ENCODE results near the gene UHRF1. TPM values are rescaled to one million over a fixed set of nuclear protein-coding genes. Genes with fewer than 3 reads are reported as not detected.

Gene UHRF1
- total and polyA plus RNA-seq, 2 of the 4 experiments (the other 2 are of a cell fraction) = 47.4 to 57.4 TPM

GRCh38 chr19:4985551-4985991, 76.3 kb downstream of the UHRF1 start:
- CTCF ChIA-PET = interaction anchor here (0.6 kb wide), 1 partner anchor 58 kb away, joined by 7 read pairs; no protein-coding TSS in a partner anchor
- Histone ChIP-seq H4K20me1 (ENCODE audit: insufficient read depth, low read length) (peaks cover 97% of the 10 kb centered on the region), H4K8ac (ENCODE audit: low read depth in 2 of 2, low read length in 2 of 2) (no peak overlapping the region), H3K4ac (ENCODE audit: low read depth, low read length) (no peak overlapping the region), H2AK9ac (replicated peaks; ENCODE audit: low read depth, low read length, poor library complexity) (peak overlapping the region; percentile 61), H2BK120ac (ENCODE audit: low read depth, low read length) (no peak overlapping the region), H2AK5ac (ENCODE audit: low read depth, low read length) (no peak overlapping the region), H3K27ac (ENCODE audit: insufficient read depth, low read length) (no peak overlapping the region), H3K23ac (ENCODE audit: low read depth, low read length) (no peak overlapping the region), H3K14ac (replicated peaks; ENCODE audit: low read depth, low read length) (no peak overlapping the region), H3K36me3 (ENCODE audit: control insufficient read depth, insufficient read depth, low read length) (peaks cover 6% of the 10 kb centered on the region; the same call in 1 of the 2 replicates), H3K4me1 (ENCODE audit: control insufficient read depth, insufficient read depth, low read length) (peaks cover 22% of the 10 kb centered on the region), H2AFZ (replicated peaks; ENCODE audit: low read length, poor library complexity) (no peak overlapping the region), H2BK20ac (ENCODE audit: low read depth, low read length) (no peak overlapping the region), H3K18ac (ENCODE audit: low read depth, low read length) (no peak overlapping the region), H4K91ac (ENCODE audit: insufficient read depth, low read depth, low read length) (no peak overlapping the region), H3K79me1 (ENCODE audit: low read depth in 1 of 2, low read length in 2 of 2) (peaks cover 13 to 93% of the 10 kb centered on the region in 2 experiments), H4K5ac (ENCODE audit: low read depth, low read length) (no peak overlapping the region), H3K9me1 (ENCODE audit: insufficient read depth, low read length) (peaks cover 26% of the 10 kb centered on the region), H2BK5ac (ENCODE audit: low read depth, low read length, poor library complexity, severe bottlenecking) (no peak overlapping the region), H3K4me3 (ENCODE audit: insufficient read depth, low read depth, low read length) (no peak overlapping the region), H3K56ac (ENCODE audit: extremely low read depth, insufficient read depth, low read length) (no peak overlapping the region), H3K9ac (ENCODE audit: low read depth, low read length) (no peak overlapping the region), H3K9me3 (ENCODE audit: control insufficient read depth, insufficient read depth, low read length) (no peaks in the 10 kb centered on the region), H2BK15ac (ENCODE audit: low read depth, low read length) (no peak overlapping the region), H3K4me2 (ENCODE audit: low read depth, low read length) (no peak overlapping the region), H3K27me3 (ENCODE audit: control insufficient read depth, insufficient read depth, low read length) (no peaks in the 10 kb centered on the region)
- BruUV-seq (replicated peaks) = no TSS peak
- dilution Hi-C loops (cut with HindIII; ENCODE audit: low sequenced_read_pairs, unreplicated experiment) = no loop called here
- in situ Hi-C loops (cut with MboI; ENCODE audit: low sequenced_read_pairs) = no loop called here
- WGBS, 2 experiments (ENCODE audit: extremely low coverage in 2 of 2, insufficient read length in 1 of 2) = 82% methylated on average over 18 of the region's 22 CpGs; no CpG with 5 or more reads in 1 of the 2 experiments
- POLR2A ChIA-PET (ENCODE audit: unreplicated experiment) = no interaction called here
- DNase-seq (no peak), ATAC-seq (ENCODE audit: low read depth) (no peak)
- intact Hi-C loops (cut with micrococcal nuclease) = no loop called here
- TF ChIP-seq RFX5 (IDR thresholded peaks at IDR 0.05; ENCODE audit: low read depth, low read length) (no peak), USF2 (IDR thresholded peaks at IDR 0.05; ENCODE audit: low read depth, low read length) (no peak), BHLHE40 (IDR thresholded peaks at IDR 0.05; ENCODE audit: low read depth, low read length) (no peak), FOS (IDR thresholded peaks at IDR 0.05; ENCODE audit: low read depth, low read length) (no peak), RAD21 (IDR thresholded peaks at IDR 0.05; ENCODE audit: low read length) (no peak), SMC3 (IDR thresholded peaks at IDR 0.05; ENCODE audit: low read depth, low read length) (no peak), NFE2L2 (IDR thresholded peaks at IDR 0.05; ENCODE audit: low read depth, low read length) (no peak), MXI1 (IDR thresholded peaks at IDR 0.05; ENCODE audit: borderline replicate concordance, low read depth, low read length) (no peak), RCOR1 (IDR thresholded peaks at IDR 0.05; ENCODE audit: insufficient replicate concordance, low read length) (no peak), CHD1 (IDR thresholded peaks at IDR 0.05; ENCODE audit: low read depth, low read length) (no peak), CTCF (conservative IDR thresholded peaks at IDR 0.05; ENCODE audit: low read depth, low read length) (no peak), MAFK (IDR thresholded peaks at IDR 0.05; ENCODE audit: low read depth, low read length) (no peak), POLR2A (IDR thresholded peaks at IDR 0.05; ENCODE audit: low read depth, low read length) (no peak), ELK1 (IDR thresholded peaks at IDR 0.05; ENCODE audit: borderline replicate concordance, low read depth, low read length) (no peak), MAZ (IDR thresholded peaks at IDR 0.05; ENCODE audit: borderline replicate concordance, low read depth, low read length) (no peak), CEBPB (IDR thresholded peaks at IDR 0.05; ENCODE audit: low read depth, low read length) (no peak)
